ENCODE results near the gene TECPR1.

Gene TECPR1

GRCh38 chr7:98266840-98267239 is 14.8 kb upstream of the TECPR1 start:
- Histone ChIP-seq H3K4me2 (ENCODE audit: low read length) (no peak overlapping the region), H3K4me1 (ENCODE audit: insufficient read depth, low read length, severe bottlenecking) (no peaks in the 10 kb centered on the region), H3K27ac (ENCODE audit: low read depth, low read length, poor library complexity, severe bottlenecking) (no peak overlapping the region), H3K36me3 (ENCODE audit: insufficient read depth, low read length) (peaks cover 2% of the 10 kb centered on the region), H3K27me3 (ENCODE audit: insufficient read depth, low read length) (no peaks in the 10 kb centered on the region), H3K79me2 (ENCODE audit: insufficient read depth, low read length) (no peaks in the 10 kb centered on the region), H3K9me2 (ENCODE audit: low read depth, low read length) (no peaks in the 10 kb centered on the region), H3K9me3 (ENCODE audit: low read length) (no peaks in the 10 kb centered on the region), H3K4me3 (ENCODE audit: low read depth, low read length, poor library complexity, severe bottlenecking) (no peak overlapping the region), H2AFZ (ENCODE audit: low read length) (no peak overlapping the region), H4K20me1 (ENCODE audit: insufficient read depth, low read length) (no peaks in the 10 kb centered on the region), H3K9ac (ENCODE audit: low read length) (no peak overlapping the region), H3F3A (ENCODE audit: insufficient read depth, low read length) (no peaks in the 10 kb centered on the region)
- TF ChIP-seq CTCF (IDR thresholded peaks at IDR 0.05; ENCODE audit: low read length) (peak; percentile 37; the same call in 1 of the 2 replicates), EZH2 (IDR thresholded peaks at IDR 0.05; ENCODE audit: borderline replicate concordance, low read length) (no peak)

GRCh38 chr7:98265841-98266271 is 13.8 kb upstream of the TECPR1 start:
- Histone ChIP-seq H3K27ac (ENCODE audit: low read depth, low read length, poor library complexity, severe bottlenecking) (no peak overlapping the region), H3K4me2 (ENCODE audit: low read length) (no peak overlapping the region)
- TF ChIP-seq EZH2 (IDR thresholded peaks at IDR 0.05; ENCODE audit: borderline replicate concordance, low read length) (no peak), CTCF (IDR thresholded peaks at IDR 0.05; ENCODE audit: low read length) (no peak)

GRCh38 chr7:98257701-98258100 is 5.7 kb upstream of the TECPR1 start:
- no peaks in the 10 kb centered on the region for H3F3A ChIP-seq (ENCODE audit: insufficient read depth, low read length)
- peaks cover 2% of the 10 kb centered on the region for H3K79me2 ChIP-seq (ENCODE audit: insufficient read depth, low read length)
- no peaks in the 10 kb centered on the region for H3K9me2 ChIP-seq (ENCODE audit: low read depth, low read length)
- peaks cover 10% of the 10 kb centered on the region for H3K9me3 ChIP-seq (ENCODE audit: low read length)
- TF ChIP-seq CTCF (IDR thresholded peaks at IDR 0.05; ENCODE audit: low read length): no peak
- TF ChIP-seq EZH2 (IDR thresholded peaks at IDR 0.05; ENCODE audit: borderline replicate concordance, low read length): no peak
- H3K27ac ChIP-seq (ENCODE audit: low read depth, low read length, poor library complexity, severe bottlenecking): no peak overlapping the region
- H3K4me1 ChIP-seq (ENCODE audit: insufficient read depth, low read length, severe bottlenecking): peaks cover 8% of the 10 kb centered on the region
- peaks cover 41% of the 10 kb centered on the region for H3K36me3 ChIP-seq (ENCODE audit: insufficient read depth, low read length)
- H3K4me3 ChIP-seq (ENCODE audit: low read depth, low read length, poor library complexity, severe bottlenecking): no peak overlapping the region
- no peak overlapping the region for H2AFZ ChIP-seq (ENCODE audit: low read length)
- H4K20me1 ChIP-seq (ENCODE audit: insufficient read depth, low read length): no peaks in the 10 kb centered on the region
- no peak overlapping the region for H3K9ac ChIP-seq (ENCODE audit: low read length)
- H3K4me2 ChIP-seq (ENCODE audit: low read length): no peak overlapping the region
- H3K27me3 ChIP-seq (ENCODE audit: insufficient read depth, low read length): no peaks in the 10 kb centered on the region

More at GRCh38 chr7:98265841-98266271, 13.8 kb upstream of the TECPR1 start:
- peaks cover 8% of the 10 kb centered on the region for H3K9me3 ChIP-seq (ENCODE audit: low read length)
- no peak overlapping the region for H3K4me3 ChIP-seq (ENCODE audit: low read depth, low read length, poor library complexity, severe bottlenecking)
- no peaks in the 10 kb centered on the region for H3K79me2 ChIP-seq (ENCODE audit: insufficient read depth, low read length)
- no peaks in the 10 kb centered on the region for H3K27me3 ChIP-seq (ENCODE audit: insufficient read depth, low read length)
- no peak overlapping the region for H2AFZ ChIP-seq (ENCODE audit: low read length)
- H3F3A ChIP-seq (ENCODE audit: insufficient read depth, low read length): no peaks in the 10 kb centered on the region
- H4K20me1 ChIP-seq (ENCODE audit: insufficient read depth, low read length): no peaks in the 10 kb centered on the region
- H3K9ac ChIP-seq (ENCODE audit: low read length): no peak overlapping the region
- H3K4me1 ChIP-seq (ENCODE audit: insufficient read depth, low read length, severe bottlenecking): no peaks in the 10 kb centered on the region
- peaks cover 11% of the 10 kb centered on the region for H3K36me3 ChIP-seq (ENCODE audit: insufficient read depth, low read length)
- no peaks in the 10 kb centered on the region for H3K9me2 ChIP-seq (ENCODE audit: low read depth, low read length)
